Activated T-cell treated with anti-CD3 and anti-CD28 coated beads, Interleukin-2, amount 50 U/mL, for 24 hours (primary cell): ENCODE data around the gene PIEZO2.
A peak's percentile ranks its signal among the peaks of the same experiment; 100 is the strongest.

Experiments
- DNase-seq: peaks from one replicate; pipeline ENCODE4 v3.0.0-alpha.2; 2020
- H3K27ac Mint-ChIP-seq: 2 replicates; pipeline ENCODE4 v1.8.0; 2020; ENCODE audit warnings: mild to moderate bottlenecking, mixed read lengths
- H3K27me3 Mint-ChIP-seq: 2 replicates; pipeline ENCODE4 v1.8.0; 2020; ENCODE audit warnings: mixed read lengths
- H3K36me3 Mint-ChIP-seq: 2 replicates; pipeline ENCODE4 v1.8.0; 2020; ENCODE audit warnings: low read depth, mixed read lengths
- H3K4me1 Mint-ChIP-seq: 2 replicates; pipeline ENCODE4 v1.8.0; 2020; ENCODE audit warnings: low read depth, mixed read lengths
- H3K4me3 Mint-ChIP-seq: 2 replicates; pipeline ENCODE4 v1.8.0; 2020; ENCODE audit warnings: mild to moderate bottlenecking, moderate library complexity, mixed read lengths
- H3K9me3 Mint-ChIP-seq: 2 replicates; pipeline ENCODE4 v1.8.0; 2020; ENCODE audit warnings: mixed read lengths

PIEZO2 gene

DNA sequence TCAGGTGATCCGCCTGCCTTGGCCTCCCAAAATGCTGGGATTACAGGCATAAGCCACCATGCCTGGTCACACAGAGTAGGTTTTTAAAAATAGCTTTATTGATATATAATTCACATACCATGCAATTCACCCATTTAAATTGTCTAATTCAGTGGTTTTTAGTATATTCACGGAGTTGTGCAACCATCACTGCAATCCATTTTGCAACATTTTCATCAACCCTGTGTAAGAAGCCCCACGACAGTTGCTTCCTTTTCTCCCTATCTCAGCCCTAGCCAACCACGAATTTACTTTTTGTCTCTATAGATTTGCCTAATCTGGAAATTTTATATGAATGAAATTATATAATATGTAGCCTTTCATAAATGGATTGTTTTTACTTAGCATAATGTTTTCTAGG, 357.2 kb downstream of the PIEZO2 start:
- Mint-ChIP-seq H3K4me1 (peaks cover 3% of the 10 kb centered on the region), H3K36me3 (no peaks in the 10 kb centered on the region), H3K9me3 (no peaks in the 10 kb centered on the region), H3K27ac (no peak overlapping the region), H3K27me3 (peaks cover 30% of the 10 kb centered on the region), H3K4me3 (no peak overlapping the region)
- no peak for DNase-seq

DNA sequence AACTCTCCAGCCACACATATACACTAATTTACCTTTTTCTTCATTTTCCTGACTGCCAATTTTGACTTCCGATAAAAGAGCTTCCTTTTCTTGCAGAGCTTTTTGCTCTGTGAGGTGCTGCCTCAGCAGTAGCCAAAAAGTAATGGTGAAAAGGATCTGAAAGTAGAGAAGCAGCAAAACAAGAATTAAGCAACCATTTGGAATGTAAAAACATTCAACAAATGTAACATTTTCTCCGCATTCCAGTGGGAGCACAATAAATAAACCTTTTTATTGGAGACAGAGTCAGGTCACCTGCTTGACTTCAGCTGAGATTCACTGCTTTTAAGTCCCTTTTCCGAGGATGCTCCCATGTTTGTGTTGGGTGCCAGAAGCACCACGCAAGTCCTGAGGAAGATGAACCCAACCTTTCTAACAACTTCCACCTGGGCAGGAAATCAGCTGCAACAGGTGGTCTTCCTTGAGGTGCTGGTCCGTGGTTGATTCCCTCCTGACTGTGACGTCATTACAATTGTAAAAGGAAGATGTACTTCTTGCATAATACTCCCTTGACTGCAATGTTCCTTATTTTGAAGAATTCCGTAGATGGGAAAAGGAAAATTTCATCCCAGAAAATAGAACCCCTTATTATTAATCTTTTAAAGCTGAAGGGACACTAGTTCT, 358.1 kb downstream of the PIEZO2 start:
- Mint-ChIP-seq H3K27ac (no peak overlapping the region), H3K27me3 (peaks cover 32% of the 10 kb centered on the region), H3K4me3 (no peak overlapping the region), H3K9me3 (no peaks in the 10 kb centered on the region), H3K36me3 (no peaks in the 10 kb centered on the region), H3K4me1 (peaks cover 5% of the 10 kb centered on the region)
- no peak for DNase-seq

DNA sequence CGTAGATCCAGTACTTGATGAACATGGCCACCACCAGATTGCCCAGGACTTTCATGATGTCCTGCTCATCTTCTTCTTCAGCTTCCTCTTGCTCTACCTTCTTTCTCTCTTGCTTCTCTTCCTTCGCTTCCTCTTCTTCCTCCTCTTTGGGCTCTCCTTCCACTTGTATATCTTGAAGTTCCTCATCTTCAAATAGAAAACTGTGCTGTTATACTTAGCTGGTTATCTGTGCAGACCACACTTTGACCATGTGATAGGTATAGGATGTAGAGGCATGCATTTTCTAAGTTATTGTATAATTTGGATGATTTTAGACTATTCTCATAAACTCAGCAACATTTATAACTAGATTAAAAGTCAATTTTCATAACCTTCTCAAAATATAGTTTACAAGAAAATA, 360.2 kb downstream of the PIEZO2 start:
- Mint-ChIP-seq H3K27ac (no peak overlapping the region), H3K36me3 (no peaks in the 10 kb centered on the region)
- no peak for DNase-seq

DNA sequence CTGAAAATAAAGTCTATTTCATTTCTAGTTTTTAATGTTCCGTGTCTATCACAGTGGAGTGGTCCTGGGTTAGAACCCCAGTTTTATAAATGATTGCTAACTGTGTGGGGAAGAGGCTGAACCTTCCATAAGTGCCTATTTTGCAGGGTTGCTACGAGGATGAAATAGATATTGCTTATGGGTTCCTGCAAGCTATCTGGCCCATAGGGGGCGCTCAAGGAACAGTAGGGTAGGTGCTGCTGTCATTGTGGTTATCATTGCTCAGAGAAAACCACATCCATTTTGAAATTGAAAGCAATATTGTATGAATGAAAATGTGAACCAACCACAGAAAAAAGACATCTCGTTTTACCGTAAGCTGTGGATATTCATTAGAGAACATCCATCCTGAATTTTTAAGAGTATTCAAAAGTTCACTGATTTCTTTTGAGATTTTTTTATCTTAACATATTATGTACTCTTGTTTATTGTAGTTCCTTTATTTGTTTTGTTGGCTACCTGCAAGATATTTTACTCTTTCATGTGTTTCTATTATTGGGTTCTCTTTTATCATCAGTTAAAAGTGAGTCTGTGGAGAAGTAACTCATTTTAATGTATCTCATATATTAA, 362.0 kb downstream of the PIEZO2 start:
- peak; percentile 81 for DNase-seq
- Mint-ChIP-seq H3K4me1 (peaks cover 5% of the 10 kb centered on the region), H3K9me3 (no peaks in the 10 kb centered on the region), H3K4me3 (no peak overlapping the region), H3K36me3 (no peaks in the 10 kb centered on the region), H3K27ac (no peak overlapping the region), H3K27me3 (peaks cover 61% of the 10 kb centered on the region)

More for the DNA sequence above, 360.2 kb downstream of the PIEZO2 start:
- Mint-ChIP-seq H3K9me3 (no peaks in the 10 kb centered on the region), H3K4me3 (no peak overlapping the region), H3K4me1 (peaks cover 5% of the 10 kb centered on the region), H3K27me3 (peaks cover 53% of the 10 kb centered on the region)

GRCh38 chr18:10785798-10786197, 363.6 kb downstream of the PIEZO2 start:
- H3K27ac Mint-ChIP-seq = no peak overlapping the region
- peaks cover 55% of the 10 kb centered on the region for H3K27me3 Mint-ChIP-seq
- H3K4me3 Mint-ChIP-seq = no peak overlapping the region
- DNase-seq = no peak
- peaks cover 5% of the 10 kb centered on the region for H3K4me1 Mint-ChIP-seq
- H3K36me3 Mint-ChIP-seq = no peaks in the 10 kb centered on the region
- no peaks in the 10 kb centered on the region for H3K9me3 Mint-ChIP-seq

DNA sequence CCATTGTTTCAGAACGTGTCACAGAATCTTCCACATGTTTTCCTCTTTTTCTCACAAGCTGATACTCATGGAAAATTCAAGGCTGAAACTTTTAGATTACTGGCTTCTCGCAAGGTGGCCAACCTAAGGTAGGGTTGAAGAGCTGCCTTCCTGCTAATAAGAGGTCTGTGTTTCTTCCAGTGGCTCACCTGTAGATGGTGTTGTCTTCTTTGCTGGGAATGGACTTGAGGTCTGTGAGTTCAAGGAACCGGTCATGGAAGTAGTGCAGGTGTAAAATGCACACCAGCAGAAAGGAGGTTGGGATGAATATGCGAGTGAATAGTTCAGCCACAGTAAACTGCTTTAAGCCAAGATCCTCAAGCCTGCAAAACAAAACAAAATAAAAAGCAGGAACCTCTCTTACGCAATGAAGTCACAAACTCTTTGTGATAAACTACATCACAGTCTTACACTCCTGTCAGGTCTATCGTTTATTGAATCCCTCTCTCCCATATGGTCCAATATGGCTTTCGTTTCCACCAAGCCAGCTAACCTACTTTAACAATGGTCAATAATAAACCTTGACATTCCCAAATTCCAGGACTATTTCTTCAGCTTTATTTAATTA, 364.7 kb downstream of the PIEZO2 start:
- H3K36me3 Mint-ChIP-seq = no peaks in the 10 kb centered on the region
- peaks cover 5% of the 10 kb centered on the region for H3K4me1 Mint-ChIP-seq
- DNase-seq = no peak
- H3K27ac Mint-ChIP-seq = no peak overlapping the region
- peaks cover 49% of the 10 kb centered on the region for H3K27me3 Mint-ChIP-seq
- no peak overlapping the region for H3K4me3 Mint-ChIP-seq
- H3K9me3 Mint-ChIP-seq = no peaks in the 10 kb centered on the region

GRCh38 chr18:10783941-10784340, 365.4 kb downstream of the PIEZO2 start:
- Mint-ChIP-seq H3K27ac (no peak overlapping the region), H3K27me3 (peaks cover 48% of the 10 kb centered on the region), H3K4me1 (peaks cover 5% of the 10 kb centered on the region), H3K36me3 (no peaks in the 10 kb centered on the region), H3K4me3 (no peak overlapping the region), H3K9me3 (no peaks in the 10 kb centered on the region)
- no peak for DNase-seq

DNA sequence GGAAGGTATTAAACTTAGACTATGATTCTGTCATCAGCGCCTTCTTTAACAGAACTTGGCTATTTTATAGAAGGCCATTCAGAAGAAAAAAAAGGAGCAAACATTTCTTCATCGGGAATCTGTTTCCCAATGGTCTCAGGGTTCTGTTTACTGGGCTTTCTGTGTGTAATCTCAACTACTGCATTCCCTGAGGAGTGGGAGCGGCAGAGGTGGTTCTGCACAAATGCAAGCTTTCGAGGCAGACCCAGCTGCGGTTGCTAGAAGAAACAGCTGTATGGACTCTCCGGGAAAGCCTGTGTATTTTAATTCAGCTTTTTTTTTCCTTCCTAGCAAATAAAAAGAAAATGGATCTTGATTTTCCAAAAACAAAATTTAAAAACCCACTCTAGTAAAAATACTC, 372.9 kb downstream of the PIEZO2 start:
- no peaks in the 10 kb centered on the region for H3K9me3 Mint-ChIP-seq
- no peaks in the 10 kb centered on the region for H3K36me3 Mint-ChIP-seq
- DNase-seq = no peak
- no peak overlapping the region for H3K4me3 Mint-ChIP-seq
- H3K27me3 Mint-ChIP-seq = peaks cover 27% of the 10 kb centered on the region
- no peak overlapping the region for H3K27ac Mint-ChIP-seq
- H3K4me1 Mint-ChIP-seq = no peaks in the 10 kb centered on the region

DNA sequence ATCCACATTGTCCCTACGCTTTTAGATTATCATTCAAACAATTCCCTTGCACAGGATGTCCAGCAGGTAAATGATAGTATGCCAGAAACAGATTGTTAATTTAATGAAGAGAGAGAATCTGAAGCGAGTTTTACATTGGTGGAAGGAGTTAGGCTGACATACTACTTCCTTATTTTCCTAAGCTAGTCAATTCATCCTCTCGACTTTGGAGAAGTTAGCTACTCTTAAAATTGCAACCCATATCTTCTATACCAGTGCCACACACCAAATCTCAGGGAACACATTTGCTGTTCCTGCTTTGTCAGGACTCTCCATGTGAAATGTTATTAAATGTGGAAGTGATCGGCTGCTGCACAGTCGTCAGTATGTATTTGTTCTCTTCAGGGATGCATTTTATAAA, 374.3 kb downstream of the PIEZO2 start:
- Mint-ChIP-seq H3K9me3 (no peaks in the 10 kb centered on the region), H3K27me3 (peaks cover 27% of the 10 kb centered on the region), H3K4me1 (no peaks in the 10 kb centered on the region), H3K27ac (no peak overlapping the region), H3K36me3 (no peaks in the 10 kb centered on the region), H3K4me3 (no peak overlapping the region)
- no peak for DNase-seq

DNA sequence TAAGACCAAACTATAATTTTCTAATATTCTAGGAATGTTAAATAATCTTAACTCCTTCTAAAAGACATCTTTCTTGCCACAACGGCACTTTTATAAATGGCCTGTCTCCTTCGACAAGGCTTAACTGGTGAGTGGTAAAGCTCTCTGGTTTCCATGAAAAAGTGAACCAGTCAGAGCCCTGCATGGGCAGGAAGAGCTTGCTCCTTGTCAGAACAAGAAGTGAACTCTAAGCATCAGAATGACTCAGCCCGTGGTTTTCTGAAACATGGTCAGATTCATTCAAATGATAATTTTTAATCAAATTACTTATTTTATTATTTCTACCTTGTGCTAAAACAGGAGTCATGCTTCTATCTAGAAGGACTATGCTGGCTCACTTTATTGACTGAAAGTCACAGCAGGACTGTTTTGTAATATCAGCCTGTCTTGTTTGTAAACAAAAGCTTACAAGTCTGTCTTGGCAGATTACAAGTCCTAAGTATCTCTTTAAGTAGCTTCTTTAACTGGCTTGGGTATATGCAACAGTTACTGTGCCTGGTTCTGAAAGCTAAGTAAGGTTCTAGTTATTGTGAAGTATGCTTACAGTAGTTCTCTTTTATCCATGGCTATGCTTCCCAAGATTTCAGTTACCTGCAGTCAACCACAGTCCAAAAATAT, 378.2 kb downstream of the PIEZO2 start:
- H3K4me1 Mint-ChIP-seq = no peaks in the 10 kb centered on the region
- H3K27me3 Mint-ChIP-seq = peaks cover 17% of the 10 kb centered on the region
- no peaks in the 10 kb centered on the region for H3K36me3 Mint-ChIP-seq
- H3K27ac Mint-ChIP-seq = no peak overlapping the region
- DNase-seq = no peak
- H3K9me3 Mint-ChIP-seq = no peaks in the 10 kb centered on the region
- H3K4me3 Mint-ChIP-seq = no peak overlapping the region

DNA sequence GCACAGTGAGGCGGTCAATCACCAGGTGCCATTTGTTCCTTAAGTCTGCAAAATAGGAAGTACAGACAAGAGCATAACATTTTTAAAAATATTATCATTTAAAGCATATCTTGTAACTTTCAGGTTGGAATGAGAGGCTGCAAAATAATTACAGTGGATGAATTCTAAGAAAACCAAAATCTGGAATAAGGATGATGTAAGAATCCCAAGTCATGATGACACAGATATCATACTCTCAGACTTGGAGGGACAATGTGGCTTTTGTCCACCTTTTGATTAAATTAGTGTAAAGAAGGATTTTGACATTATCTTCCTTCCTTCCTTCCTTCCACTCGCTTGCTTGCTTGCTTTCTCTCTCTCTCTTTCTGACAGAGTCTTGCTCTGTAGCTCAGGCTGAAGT, 379.1 kb downstream of the PIEZO2 start:
- H3K27ac Mint-ChIP-seq = no peak overlapping the region
- no peaks in the 10 kb centered on the region for H3K9me3 Mint-ChIP-seq
- no peak for DNase-seq
- no peaks in the 10 kb centered on the region for H3K4me1 Mint-ChIP-seq
- H3K36me3 Mint-ChIP-seq = no peaks in the 10 kb centered on the region
- H3K4me3 Mint-ChIP-seq = no peak overlapping the region
- peaks cover 17% of the 10 kb centered on the region for H3K27me3 Mint-ChIP-seq

DNA sequence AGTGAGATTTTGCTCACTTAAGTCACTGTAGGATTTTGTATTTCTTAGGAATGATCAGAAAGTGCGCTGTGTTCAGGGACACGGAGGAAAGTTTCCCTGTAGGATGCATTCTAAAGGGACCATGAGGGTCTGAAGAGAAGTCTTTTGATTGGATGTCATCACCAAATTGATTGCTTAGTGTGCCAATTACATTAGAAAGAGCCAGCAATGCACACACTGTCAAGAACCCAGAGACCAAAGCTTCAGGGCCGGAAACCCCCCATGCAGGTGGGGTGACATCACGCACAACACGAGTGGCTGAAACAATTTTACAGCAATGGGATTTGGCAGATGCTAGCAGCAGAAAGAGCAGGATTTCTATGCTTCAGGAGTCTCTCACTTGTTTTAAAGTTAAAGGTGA, 381.1 kb downstream of the PIEZO2 start:
- Mint-ChIP-seq H3K36me3 (no peaks in the 10 kb centered on the region), H3K27ac (no peak overlapping the region), H3K4me3 (no peak overlapping the region), H3K9me3 (no peaks in the 10 kb centered on the region), H3K27me3 (peaks cover 7% of the 10 kb centered on the region), H3K4me1 (no peaks in the 10 kb centered on the region)
- no peak for DNase-seq

DNA sequence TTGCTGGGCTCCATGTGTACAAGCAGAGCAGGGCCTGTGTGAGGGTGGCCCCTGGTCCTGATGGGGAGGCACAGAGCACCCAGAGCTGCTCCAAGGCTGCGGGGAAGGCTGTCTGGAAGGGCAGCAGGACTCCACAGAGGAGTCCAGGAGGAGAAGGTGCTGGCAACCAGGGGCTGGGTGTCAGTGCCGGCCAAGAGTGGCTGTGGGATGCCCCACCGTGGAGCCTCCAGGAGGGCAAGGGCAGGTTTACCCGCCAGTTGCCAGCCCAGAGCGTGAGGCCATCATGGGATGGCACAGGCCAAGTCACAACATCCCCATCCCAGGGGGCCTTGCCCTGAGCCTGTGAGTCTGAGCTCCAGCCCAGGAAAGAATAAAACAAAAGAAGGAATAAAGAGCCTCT, 381.7 kb downstream of the PIEZO2 start:
- DNase-seq = no peak
- Mint-ChIP-seq H3K9me3 (no peaks in the 10 kb centered on the region), H3K4me3 (no peak overlapping the region), H3K27ac (no peak overlapping the region), H3K27me3 (peaks cover 7% of the 10 kb centered on the region), H3K36me3 (no peaks in the 10 kb centered on the region), H3K4me1 (no peaks in the 10 kb centered on the region)

DNA sequence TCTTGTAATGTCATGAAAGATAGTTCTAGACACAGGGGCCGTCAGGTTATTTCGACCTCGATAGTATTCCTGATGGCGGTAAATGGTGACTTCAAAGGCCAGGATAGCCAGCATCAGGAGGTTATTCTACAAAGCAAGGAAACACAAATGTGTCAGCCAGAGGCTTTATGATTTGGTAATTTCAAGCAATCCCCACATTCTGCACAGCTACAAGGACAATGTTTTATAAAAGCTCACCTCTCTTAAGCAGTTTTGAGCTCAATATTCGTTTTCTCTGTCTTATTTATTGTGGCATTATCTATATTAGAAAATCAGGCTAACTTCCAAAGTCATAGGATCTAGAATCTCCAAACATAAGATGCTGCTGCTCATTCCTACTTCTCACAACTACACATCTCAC, 388.4 kb downstream of the PIEZO2 start:
- H3K27me3 Mint-ChIP-seq = peaks cover 3% of the 10 kb centered on the region
- no peaks in the 10 kb centered on the region for H3K36me3 Mint-ChIP-seq
- no peak overlapping the region for H3K4me3 Mint-ChIP-seq
- no peak for DNase-seq
- H3K27ac Mint-ChIP-seq = no peak overlapping the region
- H3K9me3 Mint-ChIP-seq = no peaks in the 10 kb centered on the region
- no peaks in the 10 kb centered on the region for H3K4me1 Mint-ChIP-seq

GRCh38 chr18:10759241-10759640, 390.1 kb downstream of the PIEZO2 start:
- no peaks in the 10 kb centered on the region for H3K4me1 Mint-ChIP-seq

More at GRCh38 chr18:10759241-10759640, 390.1 kb downstream of the PIEZO2 start:
- Mint-ChIP-seq H3K9me3 (no peaks in the 10 kb centered on the region), H3K4me3 (no peak overlapping the region), H3K27me3 (peaks cover 3% of the 10 kb centered on the region), H3K27ac (no peak overlapping the region), H3K36me3 (no peaks in the 10 kb centered on the region)
- no peak for DNase-seq
